GM19043 (cell line): Measurements from ENCODE around the gene FMNL2.

Experiments
- ATAC-seq: cut with Tn5 transposase; IDR thresholded peaks from one replicate; pipeline ENCODE4 v1.9.1; 2021; ENCODE audit warnings: low read depth; ENCODE audit not compliant: unreplicated experiment

Gene FMNL2

DNA sequence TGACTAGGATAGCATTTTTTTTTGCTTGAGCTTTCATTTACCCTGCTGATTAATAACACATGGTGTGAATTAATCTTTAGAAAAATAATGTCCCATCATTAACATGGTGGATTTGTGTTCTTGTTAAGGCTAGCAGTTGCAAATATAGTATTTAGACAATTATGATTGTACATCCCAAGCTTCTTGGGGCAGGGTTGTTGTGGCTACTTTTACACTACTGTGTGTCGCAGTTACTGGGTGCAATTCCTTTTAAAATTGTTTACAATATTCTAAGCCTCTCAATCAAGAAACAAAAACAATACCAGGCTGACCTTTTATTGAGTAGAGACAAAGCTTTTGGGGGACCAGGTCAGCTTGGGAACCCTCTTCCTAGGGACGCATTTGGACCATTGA, 2.5 kb downstream of the FMNL2 start:
- no peak for ATAC-seq

DNA sequence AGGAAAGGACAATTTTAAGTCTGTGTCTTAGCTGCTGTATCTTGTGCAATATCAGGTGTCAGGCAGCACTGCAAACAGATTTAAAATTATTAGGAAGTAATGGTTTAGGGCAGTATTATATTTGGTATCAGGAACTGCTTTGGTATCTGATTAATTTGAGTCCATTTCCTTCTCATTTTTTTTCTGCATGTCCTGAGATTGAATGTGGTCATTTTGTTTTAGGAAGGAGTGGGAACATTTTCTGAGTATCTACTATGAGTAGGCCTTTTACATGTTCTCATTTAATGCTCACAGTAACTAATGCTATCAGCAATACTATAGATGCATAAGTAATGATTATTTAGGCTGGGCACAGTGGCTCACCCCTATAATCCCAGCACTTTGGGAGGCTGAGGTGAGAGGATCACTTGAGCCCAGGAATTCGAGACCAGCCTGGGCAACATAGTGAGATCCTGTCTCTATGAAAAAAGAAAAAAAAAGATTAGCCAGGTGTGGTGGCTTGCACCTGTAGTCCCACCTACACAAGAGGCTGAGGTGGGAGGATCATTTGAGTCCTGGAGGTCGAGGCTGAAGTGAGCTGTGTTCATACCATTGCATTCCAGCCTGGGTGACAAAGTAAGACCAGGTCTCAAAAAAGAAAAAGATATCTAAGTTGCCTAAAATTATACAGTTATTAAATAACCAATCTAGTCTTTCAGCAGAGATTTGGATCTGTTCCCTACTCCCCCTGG, 4.7 kb downstream of the FMNL2 start:
- no peak for ATAC-seq

DNA sequence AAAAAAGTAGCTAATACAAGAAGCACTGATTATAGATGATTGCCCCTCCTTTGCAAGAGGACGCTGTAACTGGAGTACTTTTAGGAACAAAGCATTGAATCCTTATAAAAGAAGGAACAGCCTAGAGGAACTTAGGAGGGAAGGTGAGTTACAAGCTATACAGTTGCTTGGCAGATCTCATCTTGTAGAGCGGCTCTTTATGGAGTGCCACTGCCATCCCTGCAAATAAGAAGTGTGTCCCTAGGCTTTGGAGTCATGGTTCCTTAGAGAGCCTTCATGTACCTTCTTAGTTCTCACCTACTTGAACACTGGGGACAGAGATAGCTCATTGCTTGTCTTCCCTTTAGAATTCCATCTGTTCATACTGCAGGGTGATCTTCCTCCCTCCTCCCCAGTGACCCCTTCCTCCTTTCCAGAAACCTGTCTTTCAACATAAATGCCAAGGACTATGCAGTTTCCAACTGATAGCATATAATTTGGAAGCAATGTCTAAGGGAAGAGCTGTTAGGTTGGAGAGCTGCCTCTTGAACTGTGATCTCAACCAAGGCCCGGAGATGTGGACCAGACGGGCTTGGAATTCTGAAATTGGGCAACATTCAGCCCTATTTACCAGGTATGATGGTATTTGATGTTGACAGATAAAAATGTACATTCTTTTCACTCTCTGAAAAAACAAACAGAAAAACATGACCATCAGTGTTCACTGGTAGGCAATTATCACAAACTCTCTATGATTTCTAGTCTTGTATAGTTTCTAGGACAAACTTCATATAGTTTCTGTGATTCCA, 7.5 kb downstream of the FMNL2 start:
- no peak for ATAC-seq

DNA sequence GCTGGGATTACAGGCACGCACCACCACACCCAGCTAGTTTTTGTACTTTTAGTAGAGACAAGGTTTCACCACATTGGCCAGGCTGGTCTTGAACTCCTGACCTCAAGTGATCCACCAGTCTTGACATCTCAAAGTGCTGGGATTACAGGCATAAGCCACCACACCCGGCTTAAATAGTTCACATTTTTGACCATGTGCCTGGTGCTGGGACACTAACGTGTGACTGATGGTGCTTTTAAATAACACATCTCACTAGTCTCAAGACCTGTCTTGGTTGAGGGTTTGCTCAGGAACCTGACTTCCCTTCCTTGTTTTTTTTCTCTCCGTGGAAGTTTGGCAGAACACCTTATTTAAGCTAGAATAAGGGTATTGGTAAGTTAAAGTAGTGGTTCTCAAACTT, 8.5 kb downstream of the FMNL2 start:
- no peak for ATAC-seq

DNA sequence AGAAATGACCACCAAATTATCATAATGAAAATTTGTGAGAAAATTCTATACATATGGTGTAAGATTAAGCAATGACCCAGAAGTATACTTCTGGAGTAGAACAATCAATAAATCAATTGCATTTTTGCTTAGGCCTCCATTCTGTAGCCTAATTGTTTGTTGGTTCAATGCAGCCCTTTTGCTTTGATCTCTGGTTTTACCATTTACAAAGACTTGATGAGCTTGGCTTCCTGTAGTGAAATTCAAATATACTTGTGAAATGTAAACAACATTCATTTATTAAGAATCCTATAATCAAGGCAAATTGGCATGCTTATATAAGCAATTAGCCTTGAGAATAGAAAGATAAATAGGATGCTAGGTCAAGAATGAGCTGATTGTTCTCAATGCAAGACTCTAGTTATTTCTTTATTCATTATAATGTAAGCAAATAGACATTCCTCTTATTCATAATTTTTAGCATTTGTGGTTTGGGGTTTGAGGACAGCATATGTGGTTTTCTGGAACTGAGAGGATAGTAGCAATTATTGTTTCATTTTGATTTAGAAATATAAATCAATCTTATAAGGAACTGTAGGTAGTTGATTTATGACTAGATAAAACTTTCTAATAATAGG, 9.7 kb downstream of the FMNL2 start:
- ATAC-seq, result no peak

DNA sequence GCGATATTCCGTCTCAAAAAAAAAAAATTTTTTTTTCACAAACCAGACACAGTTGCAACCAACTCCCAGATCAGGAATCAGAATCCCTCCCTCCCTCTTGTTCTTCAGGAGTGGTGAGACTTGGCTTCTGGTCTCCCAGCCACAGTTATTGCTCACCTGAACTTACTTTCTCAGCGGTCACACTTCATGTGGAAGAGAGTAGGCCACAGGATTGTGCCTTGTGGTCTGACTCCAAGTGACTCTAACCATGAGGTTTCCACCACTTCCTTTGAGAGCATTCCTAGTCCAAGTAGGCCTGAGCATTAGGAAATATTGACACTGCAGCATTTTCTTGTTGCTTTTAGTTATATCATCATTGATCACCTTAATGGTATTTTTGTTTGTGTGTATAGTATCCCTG, 12.1 kb downstream of the FMNL2 start:
- no peak for ATAC-seq

DNA sequence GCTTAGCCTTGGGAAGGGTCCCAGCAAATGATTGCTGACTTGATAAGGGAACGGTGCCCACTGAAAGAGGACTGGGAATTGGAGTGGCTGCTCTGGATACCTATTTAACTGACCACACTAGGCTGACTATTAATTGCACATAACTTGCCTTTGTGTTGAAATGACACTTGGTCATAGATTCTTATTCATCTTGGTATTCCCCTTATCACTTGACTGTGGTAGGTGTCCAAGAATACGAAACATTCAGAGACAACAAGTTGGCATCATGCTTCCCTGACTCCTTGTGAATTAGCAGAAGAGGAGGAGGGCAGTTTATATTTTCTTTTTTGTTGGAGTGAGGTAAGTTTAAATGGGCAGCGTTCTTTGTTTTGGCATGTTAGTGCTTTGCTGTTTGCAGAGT, 13.4 kb downstream of the FMNL2 start:
- no peak for ATAC-seq

DNA sequence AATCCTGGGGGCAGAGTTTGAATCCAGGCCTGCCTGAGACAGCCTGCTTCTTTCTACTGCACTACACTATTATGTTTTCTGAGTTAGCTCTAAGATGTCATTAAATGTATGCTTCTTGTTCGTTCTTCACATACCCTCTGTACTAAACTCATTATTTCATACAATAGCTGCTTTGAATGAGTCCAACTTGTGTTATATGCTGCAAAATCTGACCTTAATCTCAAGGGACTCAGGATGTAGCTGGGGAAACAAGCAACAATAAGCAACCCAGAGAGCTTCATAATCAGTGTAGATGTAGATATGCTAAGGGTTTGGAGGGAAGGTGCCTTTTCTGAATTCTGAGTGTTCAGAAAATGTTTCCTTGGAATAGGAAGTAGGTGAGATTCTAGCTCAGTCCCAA, 14.4 kb downstream of the FMNL2 start:
- ATAC-seq, result no peak

DNA sequence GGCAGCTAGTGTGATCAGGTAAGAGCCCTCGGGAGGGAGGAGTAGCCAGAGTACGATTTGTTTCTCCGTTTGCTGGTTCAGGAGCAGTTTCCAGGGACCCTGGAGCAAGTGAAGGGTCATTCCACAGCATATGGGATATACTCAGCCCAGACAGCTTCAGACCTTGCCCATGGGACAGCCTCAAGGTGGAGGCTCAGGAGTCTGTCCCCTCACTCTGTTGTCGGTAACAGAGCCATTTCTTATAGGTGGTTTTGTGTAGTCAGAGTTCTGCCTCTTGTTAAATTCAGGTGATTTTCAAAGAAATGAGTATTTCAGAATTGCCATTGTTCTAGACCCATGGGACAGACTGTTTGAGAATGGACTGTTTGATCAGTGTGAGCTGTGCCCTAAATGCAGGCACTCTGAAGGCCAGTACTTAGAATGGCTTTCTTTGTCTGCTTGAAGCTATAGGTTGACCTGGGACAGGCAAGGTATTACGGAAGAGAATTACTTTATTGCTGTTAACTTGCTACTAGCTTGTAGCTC, 15.2 kb downstream of the FMNL2 start:
- ATAC-seq, result no peak

DNA sequence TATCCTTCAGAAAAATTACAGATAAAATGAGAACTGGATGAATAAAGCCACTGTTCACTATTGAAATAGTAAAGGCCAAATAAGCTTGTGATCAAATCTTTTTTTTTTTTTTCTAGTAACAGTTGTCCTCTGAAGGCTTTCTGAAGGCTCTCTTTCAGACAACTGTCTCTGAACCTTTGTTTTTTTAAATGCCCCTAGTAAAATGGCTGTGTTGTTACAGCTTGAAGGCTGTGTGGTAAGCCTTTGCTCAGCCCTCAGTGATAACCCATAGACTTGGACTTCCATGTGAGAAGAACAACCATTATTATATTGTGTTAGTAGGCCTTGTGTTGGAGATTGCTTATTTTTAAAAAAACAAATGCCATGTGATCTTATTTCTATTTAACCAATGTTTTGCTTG, 17.6 kb downstream of the FMNL2 start:
- ATAC-seq, result no peak

DNA sequence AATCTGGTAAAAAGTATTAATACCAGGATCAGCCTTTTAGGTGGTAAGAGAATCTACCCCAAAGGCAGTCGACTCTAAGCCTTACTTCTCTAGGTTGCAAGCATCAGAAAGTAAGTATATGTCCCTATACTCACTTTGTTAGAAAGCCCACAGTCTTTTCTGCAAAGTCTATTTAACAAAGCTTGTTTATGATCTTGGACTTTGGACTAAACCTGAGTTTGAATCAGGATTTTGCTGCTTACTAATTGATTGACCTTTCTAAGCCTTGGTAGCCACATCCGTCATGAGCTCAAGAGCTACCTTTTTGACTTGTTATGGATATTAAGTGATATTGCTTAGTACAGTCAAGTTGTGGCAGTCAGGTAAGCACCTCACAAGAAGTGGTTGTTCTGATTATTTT, 18.4 kb downstream of the FMNL2 start:
- no peak for ATAC-seq

DNA sequence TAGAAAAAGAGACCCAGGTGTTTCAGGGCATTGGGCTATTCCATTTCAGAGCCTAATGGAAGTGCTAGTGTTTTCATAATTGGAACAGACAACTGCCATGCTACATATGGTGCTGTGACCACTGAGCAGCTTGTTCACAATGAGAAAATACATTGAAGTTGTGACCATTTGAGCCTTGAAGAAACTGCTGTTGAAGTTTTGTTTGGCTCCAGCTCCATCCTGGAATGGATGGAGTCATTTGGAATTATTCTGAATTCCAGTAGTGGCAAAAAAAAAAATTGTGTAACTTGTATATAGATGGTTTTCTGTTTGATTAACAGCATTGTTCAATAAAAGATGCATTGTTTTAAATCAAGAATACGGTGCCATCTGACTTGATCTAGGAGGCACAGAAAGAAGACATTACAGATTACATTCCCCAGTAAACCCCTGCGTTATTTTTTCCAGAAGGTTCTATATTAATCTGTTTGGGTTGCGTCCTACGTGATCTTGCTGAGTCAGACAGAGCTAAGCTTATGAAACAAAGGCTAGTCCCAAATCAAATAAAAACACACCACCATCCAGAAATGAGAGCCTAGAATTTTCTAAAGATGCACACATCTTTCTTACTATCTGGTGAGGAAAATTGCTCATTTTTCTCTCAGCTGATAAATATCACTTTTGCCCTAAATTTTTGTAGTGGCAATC, 19.2 kb downstream of the FMNL2 start:
- no peak for ATAC-seq

DNA sequence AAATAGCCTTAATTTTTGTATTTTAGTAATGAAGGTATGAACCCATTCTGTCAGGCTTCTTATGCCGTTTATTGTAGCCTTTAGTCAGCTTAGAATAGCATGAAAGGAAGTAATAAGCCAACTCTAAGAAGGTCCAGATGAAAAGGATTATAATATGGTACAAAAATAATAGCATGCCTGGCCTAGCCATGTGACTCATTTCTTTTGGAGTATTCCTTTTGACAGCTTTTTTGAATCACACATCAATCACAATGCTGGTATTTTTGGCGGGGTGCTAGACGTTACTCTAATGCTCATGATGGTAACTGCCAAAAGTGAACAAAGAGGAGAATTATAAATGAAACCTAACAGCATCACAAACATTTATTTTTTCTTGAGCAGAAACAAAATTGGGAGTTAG, 19.9 kb downstream of the FMNL2 start:
- ATAC-seq, result no peak

DNA sequence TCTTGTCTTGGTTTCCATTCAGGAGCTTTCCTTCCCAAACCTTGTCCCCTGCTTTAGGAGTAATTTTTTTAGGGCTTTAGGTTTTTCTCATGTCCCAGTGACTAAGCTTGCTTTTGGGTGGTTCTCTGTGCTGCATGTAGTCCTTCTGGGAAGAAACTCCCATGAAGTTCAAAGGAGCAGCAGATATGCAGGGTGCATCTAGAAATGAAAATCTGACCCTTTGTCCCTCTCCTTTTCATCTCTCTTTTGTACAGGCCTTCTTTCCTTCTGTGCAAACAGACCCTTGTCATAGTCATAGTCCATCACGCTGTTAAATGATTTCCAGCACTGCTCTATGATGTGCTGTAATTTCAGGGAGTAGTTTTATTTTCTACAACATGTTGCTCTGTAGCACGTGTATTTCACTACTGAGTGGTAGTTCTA, 20.4 kb downstream of the FMNL2 start:
- ATAC-seq, result no peak

DNA sequence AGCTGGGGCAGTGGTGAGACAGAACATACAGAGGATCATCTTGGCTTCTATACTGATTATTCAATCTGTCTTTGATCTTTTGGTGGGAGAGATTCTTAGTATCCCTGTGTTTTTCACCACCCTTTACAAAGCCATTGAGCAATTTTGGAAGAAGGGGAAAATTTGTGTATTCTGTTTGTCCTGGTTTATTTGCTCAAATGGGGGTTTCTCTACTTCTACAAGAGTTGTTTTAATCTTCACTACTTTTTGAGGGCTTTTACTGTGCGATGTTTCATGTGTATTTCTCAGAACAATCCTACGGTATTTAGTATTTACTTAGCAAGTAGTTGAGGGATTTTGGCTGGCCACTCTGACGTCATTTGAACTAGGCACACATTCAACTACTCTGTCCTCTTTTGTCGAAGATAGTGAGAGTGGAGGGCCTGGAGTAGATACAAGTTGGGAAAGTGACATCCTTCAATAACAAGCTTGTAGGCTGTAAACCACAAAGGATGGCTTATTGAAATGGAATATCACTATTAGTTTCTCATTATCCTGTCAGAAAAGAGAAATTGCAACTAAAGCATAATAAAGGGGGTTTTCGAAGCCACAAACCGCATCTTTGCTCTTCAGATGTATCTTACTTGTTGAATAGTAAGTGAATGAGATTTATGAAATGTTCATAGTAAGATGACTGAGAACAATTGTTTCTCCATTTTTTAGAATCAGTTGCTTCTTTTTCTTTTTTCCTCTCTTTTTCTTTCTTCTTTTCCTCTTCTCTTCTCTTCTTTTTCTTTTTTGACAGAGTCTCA, 24.8 kb downstream of the FMNL2 start:
- ATAC-seq, result no peak

DNA sequence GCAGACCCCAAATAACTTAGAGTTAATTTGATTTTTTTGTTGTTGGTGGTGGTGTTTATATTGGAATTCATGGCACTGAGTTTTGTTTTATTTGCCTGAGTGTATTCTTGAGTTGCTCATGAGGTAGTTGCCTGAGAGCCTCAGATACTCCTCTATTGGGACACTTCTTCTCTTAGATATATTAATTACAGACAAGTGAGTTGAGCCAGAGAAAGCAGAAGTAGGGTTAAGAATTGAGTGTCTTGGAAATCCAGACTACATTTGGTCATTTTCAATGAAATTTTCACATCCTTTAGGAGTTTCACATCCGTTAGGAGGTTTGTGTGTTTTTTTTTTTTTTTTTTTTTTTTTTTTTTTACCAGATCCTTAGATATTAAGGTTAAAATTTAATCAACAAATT, 29.0 kb downstream of the FMNL2 start:
- ATAC-seq, result no peak

DNA sequence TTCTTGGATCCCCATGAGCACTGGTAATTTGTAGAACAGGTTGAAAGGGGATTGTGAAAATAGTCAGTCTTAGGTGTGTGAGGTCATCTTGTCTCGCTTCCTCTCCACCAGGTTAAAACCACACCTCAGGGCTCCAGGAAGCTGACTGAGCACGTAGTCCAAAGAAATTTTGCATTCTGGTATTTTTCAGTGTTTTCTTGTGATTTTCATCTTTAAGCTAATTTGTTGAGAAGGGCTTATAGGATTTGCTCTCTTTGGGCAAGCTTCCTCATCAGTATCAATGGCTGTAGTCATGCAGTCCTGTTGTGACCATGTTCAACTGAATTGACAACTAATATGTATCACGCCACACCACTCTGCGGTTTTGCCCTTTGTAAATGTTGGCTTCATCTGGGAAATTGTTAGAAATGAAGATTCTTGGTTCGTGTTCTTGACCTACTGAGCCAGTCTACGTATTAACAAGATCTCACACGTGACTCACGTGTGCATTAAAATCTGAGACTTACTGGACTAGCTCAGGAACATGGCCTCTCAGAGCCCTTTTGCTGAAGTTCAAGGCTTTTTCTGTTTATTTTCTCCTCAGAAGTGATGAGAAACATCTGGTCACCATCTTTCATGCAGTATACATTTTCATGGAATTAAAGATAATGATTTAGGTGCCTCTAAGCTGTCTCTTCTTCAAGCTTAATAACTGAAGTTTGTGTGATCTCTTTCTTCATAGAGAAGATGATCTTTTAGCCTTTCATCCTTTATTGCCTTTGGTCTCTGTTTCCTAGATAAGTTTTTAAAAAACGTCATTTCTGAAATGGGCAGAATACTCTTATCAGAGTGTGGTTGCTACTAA, 32.8 kb downstream of the FMNL2 start:
- no peak for ATAC-seq

DNA sequence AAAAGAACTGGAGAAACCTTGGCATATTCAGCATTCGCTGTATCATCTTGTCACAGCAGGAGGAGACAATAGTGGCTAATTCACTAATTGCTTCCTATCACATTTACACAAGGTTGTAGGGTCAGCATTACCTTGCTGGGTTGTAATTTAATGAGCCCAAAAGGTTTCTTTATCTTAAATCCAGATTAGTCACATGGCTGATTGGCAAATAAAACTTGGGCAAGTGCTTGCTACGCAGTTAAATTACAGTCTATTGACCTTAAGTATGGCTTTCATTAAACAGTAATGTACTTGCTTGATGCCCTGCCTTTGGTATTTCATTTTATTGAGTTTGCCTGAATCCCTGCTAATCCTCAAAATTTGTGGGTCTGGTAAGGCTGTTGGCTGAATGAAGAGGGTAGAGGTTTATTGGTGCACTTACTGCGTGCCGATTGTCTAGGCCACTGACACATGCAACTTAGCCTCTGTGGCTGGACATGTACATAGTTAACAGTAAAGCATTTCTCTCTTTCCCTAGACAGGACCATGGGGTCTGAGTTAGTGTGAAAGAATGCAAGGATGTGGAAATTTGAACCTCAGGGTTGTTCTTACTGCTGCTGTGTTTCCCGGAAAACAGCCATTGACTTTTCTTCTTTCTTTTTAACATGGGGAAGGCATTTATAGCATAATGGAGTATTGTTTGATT, 34.3 kb downstream of the FMNL2 start:
- no peak for ATAC-seq

DNA sequence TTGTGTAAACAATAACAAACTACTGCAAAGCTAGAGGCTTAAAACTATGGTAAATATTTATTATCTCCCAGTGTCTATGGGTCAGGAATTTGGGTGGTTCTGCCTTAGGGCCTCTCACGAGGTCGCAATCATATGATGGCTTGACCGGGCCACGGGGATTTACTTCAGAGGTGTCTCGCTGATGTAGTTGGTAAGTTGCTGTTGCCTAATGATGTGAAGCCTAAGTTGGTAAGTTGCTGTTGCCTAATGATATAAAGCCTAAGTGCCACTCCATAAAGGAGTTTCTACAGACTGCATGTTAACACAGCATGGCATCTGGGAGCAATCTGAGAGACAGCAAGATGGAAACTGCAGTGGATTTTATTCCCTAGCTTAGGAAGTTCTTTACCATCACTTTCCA, 35.8 kb downstream of the FMNL2 start:
- no peak for ATAC-seq
